ENCODE measurements around the gene LCLAT1.
A peak's percentile ranks its signal among the peaks of the same experiment; 100 is the strongest.

LCLAT1 gene

DNA sequence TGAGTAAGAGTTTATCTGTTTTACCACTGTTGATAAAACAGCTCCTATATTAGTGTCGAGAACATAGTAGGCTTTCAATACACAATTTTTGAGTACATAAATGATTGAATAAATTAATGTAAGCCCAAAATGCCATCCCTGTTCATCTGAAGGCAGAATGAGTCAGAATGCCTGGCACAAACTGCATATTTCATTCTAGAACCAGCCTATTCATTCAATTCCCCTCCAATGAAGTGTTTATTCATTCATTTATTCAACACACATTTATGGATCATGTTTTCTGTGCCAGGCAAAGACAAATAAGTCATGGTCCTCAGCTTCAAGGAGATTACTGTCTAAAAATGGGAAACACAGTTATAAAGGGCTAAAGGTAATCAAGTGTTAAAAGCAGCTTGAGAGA is 22.8 kb upstream of the LCLAT1 start:
- no peak for DNase-seq

GRCh38 chr2:30425326-30425725 is 21.7 kb upstream of the LCLAT1 start:
- DNase-seq, result no peak

DNA sequence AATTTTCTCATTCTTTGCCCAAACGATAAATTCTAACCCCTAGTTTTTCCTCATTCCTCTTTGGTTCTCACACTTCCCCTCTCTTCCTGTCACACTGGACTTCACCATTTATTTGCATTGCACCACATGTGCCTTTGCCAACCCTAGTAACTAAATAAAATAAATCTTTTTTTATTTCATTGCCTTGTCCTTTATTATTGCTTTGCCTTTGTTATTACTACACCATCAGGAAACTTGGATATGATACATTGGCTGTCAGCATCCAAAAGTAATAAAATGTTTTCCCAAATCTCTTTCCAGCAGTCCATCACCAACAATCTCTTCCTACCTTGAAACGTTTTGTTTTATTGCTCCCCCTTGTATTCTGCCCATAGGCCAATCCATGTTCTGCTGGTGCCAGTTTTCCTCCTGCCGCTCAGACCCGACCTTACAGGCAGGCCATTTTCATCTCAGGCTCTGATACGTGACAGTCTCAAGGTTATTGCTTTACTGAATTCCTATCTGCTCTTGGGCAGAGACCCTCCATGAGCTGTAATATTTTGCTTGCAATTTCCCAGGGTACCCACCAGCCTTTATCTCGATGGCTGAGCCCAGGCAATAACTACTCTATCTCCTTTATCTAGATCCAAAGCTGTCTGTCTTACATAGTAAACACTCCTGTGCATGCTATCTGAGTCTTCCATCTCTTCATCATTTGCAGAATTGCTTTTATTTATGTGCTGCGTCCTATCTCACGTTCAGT is 19.3 kb upstream of the LCLAT1 start:
- no peak for DNase-seq

DNA sequence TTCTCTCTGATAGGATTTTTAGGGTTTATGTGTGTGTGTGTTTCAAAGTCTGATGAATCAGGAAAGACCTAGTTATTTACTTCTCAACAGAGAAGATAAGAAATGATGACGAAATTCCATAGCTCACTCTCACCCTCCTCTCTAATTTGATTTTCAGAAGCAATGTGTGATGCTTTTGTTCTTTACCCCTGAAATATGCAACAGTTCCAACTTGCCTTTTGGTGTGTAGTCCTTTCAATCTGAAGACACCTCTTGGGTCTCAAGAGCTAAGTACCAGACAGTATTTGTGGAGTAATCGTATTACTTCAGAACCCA is 18.7 kb upstream of the LCLAT1 start:
- no peak for DNase-seq

GRCh38 chr2:30428827-30429461 is 18.1 kb upstream of the LCLAT1 start:
- DNase-seq, result no peak

- no peak for DNase-seq
Measured at GRCh38 chr2:30433541-30434299, 13.3 kb upstream of the LCLAT1 start.

DNA sequence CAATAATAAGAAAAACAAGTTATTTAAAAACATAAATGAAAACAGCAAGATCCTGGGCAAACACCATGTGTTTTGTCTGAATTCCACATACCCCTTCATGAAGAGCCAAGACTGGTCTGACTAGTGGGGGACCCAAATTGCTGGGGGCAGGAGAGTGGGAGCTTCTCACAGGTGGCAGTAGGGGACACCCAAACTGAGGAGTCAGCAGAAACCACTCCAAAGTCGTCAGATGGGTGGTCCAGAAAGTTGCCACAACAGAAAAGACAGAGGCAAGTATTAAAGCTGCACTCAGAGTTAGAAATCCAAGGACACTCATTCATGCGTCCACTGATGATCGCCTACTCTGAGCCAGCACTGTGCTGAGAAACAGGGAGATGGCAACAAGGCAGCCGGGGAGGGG is 12.3 kb upstream of the LCLAT1 start:
- no peak for DNase-seq

- DNase-seq, result peak; percentile 7 to 28
Measured at GRCh38 chr2:30436859-30437435, 10.1 kb upstream of the LCLAT1 start.

DNA sequence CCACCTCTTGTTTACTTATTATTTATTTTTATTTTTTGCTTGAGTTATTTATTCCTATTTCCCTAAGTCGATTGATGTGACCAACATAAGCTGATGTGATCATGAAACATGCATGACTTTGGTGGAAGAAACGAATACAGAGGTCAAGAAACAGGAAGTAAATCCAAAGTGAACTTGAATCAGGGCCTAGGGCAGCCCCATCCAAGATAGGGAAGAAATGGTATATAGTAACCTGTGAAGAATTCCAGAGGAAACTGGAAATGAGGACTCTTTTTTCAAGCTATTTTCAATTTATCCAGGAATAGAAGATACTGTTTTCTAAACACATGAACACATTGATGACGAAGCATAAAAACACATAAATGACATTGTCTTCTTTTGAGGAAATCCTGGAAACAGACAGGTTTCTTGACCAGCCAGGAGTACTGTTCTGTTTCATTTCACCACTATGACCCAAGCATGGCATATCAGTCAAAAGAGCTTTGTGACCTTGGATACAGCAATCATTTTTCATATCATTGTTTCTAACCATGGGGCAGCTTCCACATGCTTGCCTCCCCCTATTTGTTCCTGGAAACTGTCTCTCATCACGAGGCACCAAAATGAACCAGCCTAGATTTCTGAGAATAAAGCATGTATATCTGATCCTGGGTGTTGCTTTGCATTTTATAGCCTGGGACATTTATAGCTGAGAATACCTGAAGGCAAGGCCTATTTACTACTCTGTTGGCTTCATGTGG is 9.1 kb upstream of the LCLAT1 start:
- DNase-seq, result peak in 1 of 2 donors; percentile 8

DNA sequence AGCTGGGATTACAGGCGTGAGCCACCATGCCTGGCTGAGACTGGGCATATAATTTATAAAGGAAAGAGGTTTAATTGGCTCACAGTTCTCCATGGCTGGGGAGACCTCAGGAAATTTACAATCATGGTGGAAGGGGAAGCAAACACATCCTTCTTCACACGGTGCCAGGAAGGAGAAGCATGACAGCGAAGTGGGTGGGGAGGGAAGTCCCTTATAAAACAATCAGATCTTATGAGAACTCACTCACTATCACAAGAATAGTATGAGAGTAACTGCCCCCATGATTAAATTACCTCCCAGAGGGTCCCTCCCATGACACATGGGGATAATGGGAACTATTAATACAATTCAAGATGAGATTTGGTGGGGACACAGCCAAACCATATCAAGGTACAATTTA is 7.8 kb upstream of the LCLAT1 start:
- DNase-seq, result peak; percentile 40 to 63

GRCh38 chr2:30439879-30440278 is 7.2 kb upstream of the LCLAT1 start:
- DNase-seq, result no peak

GRCh38 chr2:30441023-30441422 is 6.0 kb upstream of the LCLAT1 start:
- no peak for DNase-seq

DNA sequence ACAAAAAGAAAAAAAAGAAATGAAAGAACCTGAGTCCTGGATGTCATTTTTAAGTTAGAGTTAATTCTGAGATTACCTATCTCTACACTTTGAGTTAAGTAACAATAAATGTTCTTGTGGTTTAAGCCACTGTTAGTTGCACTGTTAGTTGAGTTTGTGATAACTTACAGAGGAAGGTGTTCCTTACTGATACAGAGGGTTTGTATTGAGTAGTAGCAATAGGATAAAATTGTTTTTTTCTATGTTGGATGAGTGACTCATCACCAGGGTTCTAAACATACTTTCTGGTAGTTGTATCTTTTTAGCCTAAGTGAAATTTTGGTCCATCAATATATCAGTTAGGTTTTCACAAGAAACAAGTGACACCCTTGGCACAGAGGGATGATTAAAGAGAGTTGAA is 4.0 kb upstream of the LCLAT1 start:
- DNase-seq, result no peak

DNA sequence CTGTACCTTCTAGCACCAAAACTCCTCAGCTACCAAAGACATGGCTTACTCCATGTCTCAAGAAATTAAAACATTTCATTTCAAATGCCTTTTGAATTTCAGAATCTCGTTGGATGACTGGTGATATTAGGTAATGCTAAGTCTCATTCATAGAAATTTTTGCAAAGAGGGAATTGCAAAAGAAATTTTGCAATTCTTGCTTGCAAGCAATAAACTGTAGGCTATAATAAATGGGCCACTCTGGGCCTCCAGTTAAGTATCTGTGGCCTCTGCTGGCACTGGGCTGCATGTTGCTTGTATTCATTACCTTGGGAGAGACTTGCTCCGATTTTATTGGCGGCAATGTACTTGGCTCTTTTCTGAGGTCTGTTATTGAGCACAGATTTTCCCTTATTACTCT is 2.8 kb upstream of the LCLAT1 start:
- DNase-seq, result peak; percentile 74 to 80

DNA sequence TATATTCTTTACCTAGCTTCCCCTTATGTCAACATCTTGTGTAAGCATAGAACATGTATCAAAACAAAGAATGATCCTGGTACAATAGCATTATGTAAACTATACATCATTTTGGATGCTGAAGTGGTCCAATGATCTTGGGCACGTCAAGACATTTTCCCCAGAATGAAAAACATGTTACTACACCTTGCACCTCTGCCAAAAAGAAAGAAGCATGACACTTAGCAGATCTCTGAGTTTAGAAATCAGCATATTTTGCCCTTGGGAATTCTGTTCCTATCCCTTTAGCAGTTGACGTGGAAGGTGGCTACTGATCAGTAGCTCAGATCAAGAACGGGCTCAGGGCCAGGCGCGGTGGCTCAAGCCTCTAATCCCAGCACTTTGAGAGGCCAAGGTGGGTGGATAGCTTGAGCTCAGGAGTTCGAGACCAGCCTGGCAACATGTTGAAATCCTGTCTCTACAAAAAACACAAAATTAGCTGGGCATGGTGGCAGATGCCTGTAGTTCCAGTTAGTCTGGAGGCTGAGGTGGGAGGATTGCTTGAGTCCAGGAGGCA is 1.7 kb upstream of the LCLAT1 start:
- no peak for DNase-seq

DNA sequence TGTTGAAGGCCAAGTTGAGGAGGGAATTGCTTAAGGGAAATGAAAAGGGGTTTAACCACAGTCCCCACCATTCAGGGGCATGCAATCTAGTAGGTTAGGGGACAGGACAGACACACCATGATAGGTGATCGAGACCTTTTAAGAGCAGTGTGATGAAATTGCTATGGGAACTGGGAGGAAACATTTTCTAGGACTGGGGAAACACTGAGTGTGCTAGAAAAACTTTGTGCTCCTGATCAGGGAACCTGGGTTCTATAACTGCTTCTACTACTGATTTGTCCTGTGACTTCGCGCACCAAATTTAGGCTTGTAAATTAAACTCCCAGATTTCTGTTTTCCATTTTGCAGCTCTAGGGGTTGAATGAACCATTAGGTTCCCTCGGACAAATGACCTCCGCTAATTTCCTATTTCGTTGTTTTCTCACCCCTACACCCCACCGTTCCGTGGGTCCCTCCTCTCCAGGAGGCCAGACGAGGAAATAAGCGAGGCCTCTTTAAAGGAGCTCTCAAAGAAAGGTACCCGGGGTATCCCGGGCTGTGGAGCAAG is 371 bp upstream of the LCLAT1 start:
- DNase-seq, result no peak

- no peak for DNase-seq
Measured at GRCh38 chr2:30448308-30448707, 1.3 kb downstream of the LCLAT1 start.

- no peak for DNase-seq
Measured at GRCh38 chr2:30448866-30449265, 1.8 kb downstream of the LCLAT1 start.

DNA sequence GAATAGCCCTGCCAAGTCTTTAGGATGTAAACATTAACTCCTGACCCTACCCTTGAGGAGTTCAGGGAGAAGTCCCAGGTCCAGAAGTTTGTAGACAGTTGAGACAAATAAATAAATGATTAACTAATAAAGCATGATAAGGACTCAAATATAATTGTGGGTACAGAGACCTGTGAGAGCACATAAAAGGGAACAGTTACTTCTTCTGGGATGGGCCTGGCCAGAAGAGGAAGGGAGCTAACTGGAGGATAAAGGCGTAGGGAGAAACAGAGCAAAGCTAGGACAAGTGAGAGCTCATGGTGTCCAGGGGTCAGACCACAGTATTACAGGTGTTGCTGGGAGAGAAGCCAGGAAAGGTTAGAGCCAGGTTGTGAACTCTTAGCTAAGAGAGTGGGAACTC is 3.0 kb downstream of the LCLAT1 start:
- DNase-seq, result no peak

- DNase-seq, result no peak
Measured at GRCh38 chr2:30453498-30453897, 6.5 kb downstream of the LCLAT1 start.

- no peak for DNase-seq
Measured at GRCh38 chr2:30454571-30454970, 7.5 kb downstream of the LCLAT1 start.

GRCh38 chr2:30455114-30455738 is 8.2 kb downstream of the LCLAT1 start:
- DNase-seq, result no peak
